Placental pericyte (primary cell): ENCODE results near the gene WDFY3. TPM values are rescaled to one million over a fixed set of nuclear protein-coding genes. Genes with fewer than 3 reads are reported as not detected.

Source experiments
- small RNA-seq: library from RNA; depleted of rRNA; stranded (forward); fragments of <200 nt; gene quantifications from one replicate; pipeline ENCODE3, GENCODE V24; 2012; ENCODE audit warnings: low replicate concordance
- total RNA-seq: library from RNA; depleted of rRNA; stranded (reverse); fragments of >200 nt; gene quantifications from 2 replicates; pipeline ENCODE4 v1.2.3, GENCODE V29; 2012

Gene WDFY3
- 53.6 and 105 TPM in 2 replicates for total RNA-seq

GRCh38 chr4:84966382-84967242 lies at the start of gene WDFY3:
TSS of gene WDFY3 (minus strand) at chr4:84966690. CDS start at chr4:84860591, 106,099 bp downstream.

Small RNA genes lying within 50 kb of the gene (small RNA-seq; reads per million reads assigned to genes)
- gene RN7SL552P (not detected), gene RNU6-469P (not detected)
